H54 (cell line): ENCODE data around the gene GFY.

Experiments used
- DNase-seq: peaks from one replicate; pipeline ENCODE4 v3.0.0; 2011; ENCODE audit warnings: low spot score, mixed read lengths; ENCODE audit not compliant: insufficient read length
- FAIRE-seq: peaks from 3 replicates; lab custom pipeline; 2011; peaks lifted over from hg19 to GRCh38; lab: Jason Lieb, UNC
- POLR2A ChIP-seq: IDR thresholded peaks from 2 replicates; pipeline ENCODE4 v1.6.1; 2011; ENCODE audit warnings: low read depth, mild to moderate bottlenecking, low read length

Gene GFY

GRCh38 chr19:49418511-49418910, 6.7 kb upstream of the GFY start:
- no peak for FAIRE-seq
- no peak for TF ChIP-seq POLR2A
- no peak for DNase-seq

GRCh38 chr19:49419173-49419572, 6.0 kb upstream of the GFY start:
- no peak for FAIRE-seq
- no peak for DNase-seq
- TF ChIP-seq POLR2A = no peak

GRCh38 chr19:49420227-49420626, 5.0 kb upstream of the GFY start:
- DNase-seq (no peak), FAIRE-seq (no peak)
- no peak for TF ChIP-seq POLR2A

DNA sequence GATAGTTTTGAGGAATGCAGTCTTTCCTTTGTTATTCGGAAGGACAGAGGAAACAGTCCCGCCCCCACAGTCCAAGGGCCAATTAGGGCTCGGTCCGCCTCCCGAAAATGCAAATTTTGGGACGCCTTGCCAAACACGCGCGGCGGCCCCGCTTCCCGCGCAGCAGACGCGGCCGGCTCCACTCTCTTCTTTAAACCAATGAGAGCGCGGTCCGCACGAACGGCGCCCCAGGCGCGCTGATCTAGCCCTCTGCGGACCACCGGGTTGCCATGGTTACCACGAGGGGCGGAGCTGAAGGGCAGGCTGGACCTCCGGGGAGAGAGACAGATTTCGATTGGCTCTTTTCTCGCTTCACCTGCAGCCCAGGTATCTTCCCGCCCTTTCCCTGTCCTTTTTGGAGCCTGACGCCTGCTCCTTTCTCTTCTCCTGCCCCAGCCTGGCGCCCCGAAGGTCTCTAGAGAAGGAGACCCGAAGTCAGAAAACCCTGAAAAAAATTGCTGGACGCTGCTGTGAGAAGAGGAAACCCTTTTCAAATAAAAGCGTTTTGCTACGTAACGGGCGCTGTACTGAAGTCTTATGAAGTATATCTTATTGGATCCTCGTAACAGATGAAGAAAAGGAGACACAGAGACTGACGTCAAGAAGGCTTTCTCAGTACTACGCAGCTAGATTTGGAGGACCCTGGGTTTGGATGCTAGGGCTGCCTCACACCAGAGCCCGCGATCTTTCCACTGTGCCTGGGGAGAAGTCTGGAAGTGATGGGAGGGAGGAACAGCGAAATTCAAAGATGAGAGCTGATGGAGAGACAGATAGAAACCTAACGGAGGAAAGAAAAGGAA, 3.9 kb upstream of the GFY start:
- FAIRE-seq = no peak
- TF ChIP-seq POLR2A = no peak
- DNase-seq = no peak

GRCh38 chr19:49421878-49422202, 3.3 kb upstream of the GFY start:
- no peak for TF ChIP-seq POLR2A
- DNase-seq = no peak
- no peak for FAIRE-seq

GRCh38 chr19:49422407-49423070, 2.6 kb upstream of the GFY start:
- TF ChIP-seq POLR2A = no peak
- DNase-seq (no peak), FAIRE-seq (no peak)

DNA sequence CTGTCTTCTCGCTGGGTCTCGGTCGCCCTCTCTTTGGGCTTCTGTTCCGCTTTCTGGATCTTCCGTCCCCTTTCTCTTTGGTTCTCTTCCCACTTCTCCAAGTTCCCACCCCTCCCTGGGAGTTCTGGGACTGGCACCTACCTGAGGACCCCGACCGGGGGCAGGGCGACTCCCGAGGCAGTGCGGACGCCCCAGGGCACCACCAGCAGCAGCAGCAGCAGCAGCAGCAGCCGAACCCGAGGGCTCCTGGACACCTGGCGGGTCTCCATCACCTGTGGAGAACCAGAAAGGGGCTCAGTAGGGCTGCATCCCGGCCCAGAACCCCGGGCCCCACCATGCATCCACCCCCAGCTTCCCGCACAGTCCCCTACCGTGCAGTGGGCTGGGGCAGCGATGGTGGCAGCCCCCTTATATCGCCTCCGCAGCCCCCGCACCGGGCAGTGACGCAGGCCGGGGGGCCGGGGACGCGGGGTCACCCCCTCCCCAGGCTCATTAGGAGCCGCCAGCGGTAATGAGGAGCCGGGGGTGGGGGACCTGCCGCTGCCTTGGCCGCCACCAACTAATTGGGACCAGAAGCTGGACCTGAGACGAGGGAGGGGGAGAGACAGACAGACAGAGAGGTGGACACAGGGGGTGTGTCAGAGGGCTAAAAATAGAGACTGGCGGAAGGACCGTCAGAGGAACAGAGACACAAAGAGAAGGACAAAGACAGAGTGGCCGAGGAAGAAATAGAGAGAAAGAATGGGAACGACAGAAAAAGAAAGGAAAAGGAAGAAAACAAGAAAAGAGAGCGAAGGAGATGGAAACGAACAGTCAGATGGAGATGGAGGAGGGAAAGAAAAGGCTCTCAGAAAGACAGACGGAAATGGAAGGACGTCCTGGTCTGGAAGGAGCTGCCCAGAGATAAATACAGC, 1.9 kb upstream of the GFY start, which contains the start of gene PTH2:
Gene PTH2 (minus strand): TSS at position 371 of the 914 bp plus-strand sequence. CDS start 102 bp downstream, at position 269.
- no peak for DNase-seq
- FAIRE-seq = no peak
- TF ChIP-seq POLR2A = no peak

DNA sequence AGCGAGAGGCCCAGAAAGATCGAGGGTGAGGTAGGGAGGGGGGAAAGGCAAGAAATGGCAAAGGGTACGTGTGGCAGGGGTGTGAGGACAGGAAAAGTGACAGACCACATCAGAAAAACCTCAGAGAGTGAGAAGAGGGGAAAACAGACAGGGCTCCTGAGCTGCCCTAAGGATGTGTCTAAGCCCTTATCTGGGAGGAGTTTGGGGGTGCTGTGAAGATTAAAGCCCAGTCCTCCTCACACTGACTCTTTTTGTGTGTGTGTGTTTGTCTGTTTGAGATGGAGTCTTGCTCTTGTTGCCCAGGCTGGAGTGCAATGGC, 1.2 kb upstream of the GFY start:
- no peak for TF ChIP-seq POLR2A
- FAIRE-seq = no peak

DNA sequence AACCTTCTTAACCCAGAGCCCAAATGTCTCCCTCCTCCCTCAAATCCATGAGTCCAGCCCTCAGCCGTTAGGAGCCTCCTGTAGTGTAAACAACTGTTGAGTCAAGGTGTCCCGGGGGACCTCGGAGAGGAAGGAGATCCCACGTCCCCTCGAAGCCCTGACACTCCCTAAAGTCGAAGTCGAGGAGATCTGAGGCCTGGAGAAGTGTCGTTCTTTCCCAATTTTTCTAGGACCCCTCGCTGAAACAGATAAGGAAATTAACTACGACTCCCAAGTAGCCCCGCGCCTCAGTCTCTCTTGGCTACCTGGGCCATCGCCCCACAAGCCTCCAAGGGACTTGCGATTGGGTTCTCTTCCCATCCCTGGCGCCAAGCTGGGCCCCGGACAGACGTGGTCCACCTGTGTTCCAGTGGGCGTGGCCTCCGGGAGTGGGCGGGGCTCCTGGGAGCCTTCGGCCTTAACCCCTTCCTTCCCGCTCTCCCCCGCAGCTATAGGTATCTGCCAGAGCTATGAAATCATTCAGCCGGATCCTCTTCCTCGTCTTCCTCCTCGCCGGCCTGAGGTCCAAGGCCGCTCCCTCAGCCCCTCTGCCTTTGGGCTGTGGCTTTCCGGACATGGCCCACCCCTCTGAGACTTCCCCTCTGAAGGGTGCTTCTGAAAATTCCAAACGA, 869 bp downstream of the GFY start:
- no peak for TF ChIP-seq POLR2A
- DNase-seq (no peak), FAIRE-seq (no peak)

More for the DNA sequence above, 1.2 kb upstream of the GFY start:
- DNase-seq = no peak

- TF ChIP-seq POLR2A = no peak
- no peak for DNase-seq
- no peak for FAIRE-seq
These were observed 2.2 kb downstream of the GFY start for GRCh38 chr19:49427339-49427738.

DNA sequence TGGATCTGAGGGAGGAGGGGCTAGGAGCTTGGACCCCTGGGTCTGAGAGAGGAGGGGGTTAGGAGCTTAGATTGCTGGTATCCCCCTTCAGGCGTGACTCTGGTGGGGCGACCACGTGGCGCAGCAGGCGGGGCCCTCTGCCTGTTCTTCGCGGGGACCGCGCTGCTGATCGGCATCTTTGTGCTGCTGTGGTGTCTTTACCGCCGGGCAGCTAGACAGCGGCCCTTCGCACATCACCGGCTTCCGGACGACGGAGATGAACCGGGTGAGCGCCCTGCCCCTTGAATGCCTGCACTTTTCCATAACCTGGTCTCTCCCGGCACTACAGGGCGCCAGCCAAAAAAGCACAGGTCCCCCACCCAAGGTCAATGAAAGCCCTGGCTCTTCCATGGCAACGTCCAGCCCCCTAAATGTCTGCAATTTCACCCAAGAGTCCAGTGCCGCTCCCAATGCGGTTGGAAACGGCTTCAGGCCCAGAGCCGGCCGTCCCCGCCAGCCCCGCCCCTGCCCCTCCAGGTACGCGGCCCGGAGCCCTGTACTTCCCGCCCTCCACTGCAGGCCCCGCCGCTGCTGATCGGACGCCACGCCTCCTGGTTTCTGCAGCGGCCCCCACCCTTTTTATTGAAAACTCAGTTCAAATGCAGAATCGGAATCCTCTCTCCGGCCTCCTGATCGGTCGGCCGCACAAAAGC, 2.8 kb downstream of the GFY start:
- no peak for DNase-seq
- TF ChIP-seq POLR2A = no peak
- no peak for FAIRE-seq

GRCh38 chr19:49428547-49429451, 3.6 kb downstream of the GFY start:
- FAIRE-seq = no peak
- no peak for DNase-seq
- no peak for TF ChIP-seq POLR2A
